Activated CD4-positive, alpha-beta T cell treated with anti-CD3 and anti-CD28 coated beads, Interleukin-2, Interleukin-6, amounts not matched to agents 100 ng/mL and 50 ng/mL, durations not matched to agents 16 hours and 8 hours (primary cell): ENCODE results near the gene MTPN.

Experiments
- DNase-seq: peaks from one replicate; pipeline ENCODE4 v3.0.0-alpha.2; 2020

MTPN gene

GRCh38 chr7:135981958-135982646 lies 4.9 kb upstream of the MTPN start:
- no peak for DNase-seq

DNA sequence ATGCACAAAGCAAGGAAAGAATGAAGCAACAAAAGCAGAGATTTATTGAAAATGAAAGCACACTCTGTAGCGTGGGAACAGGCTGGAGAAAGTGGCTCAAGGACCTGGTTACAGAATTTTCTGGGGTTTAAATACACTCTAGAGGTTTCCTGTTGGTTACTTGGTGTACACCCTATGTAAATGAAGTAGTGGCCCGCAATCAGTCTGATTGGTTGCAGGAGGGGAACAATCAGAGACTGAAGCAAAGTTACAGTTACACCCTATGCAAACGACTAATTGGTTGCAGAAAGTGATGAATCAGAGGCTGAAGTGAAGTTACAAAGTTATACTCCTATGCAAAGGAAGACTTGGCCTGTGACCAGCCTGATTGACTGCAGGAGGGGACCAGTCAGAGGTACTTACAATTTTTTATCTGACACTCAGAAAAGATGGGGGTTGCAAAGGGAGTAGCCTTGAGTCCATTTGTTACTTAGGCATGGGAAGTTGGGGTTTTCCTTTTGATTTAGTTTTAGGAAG lies 3.6 kb upstream of the MTPN start:
- DNase-seq, result peak; percentile 88

DNA sequence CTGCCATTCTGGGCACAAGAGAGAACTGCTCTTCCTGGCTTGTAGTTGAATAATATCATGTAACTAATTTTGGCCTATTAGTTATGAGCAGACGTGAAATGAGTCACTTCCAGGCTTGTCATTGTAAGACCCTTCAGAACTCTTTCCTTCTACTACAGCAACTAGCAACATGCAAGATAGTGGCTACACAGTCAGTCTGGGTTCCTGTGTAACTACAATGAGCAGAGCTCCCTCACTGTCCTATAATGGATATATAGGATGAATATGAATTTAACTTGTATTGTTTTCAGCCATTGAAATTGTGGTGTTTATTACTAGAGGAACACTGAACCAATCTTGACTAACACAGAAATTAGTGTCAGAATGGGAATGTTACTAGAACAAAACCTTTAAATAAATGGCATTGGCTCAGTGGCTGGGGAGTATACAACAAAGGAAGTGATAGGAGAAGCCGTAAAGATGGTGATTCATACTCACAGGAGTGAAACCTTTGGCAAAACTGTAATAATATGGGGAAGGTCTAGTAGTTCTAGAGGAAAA lies 2.9 kb upstream of the MTPN start:
- DNase-seq, result peak; percentile 43

- no peak for DNase-seq
These were observed 2.4 kb upstream of the MTPN start for GRCh38 chr7:135979471-135980011.

- DNase-seq, result no peak
These were observed 1.5 kb upstream of the MTPN start for GRCh38 chr7:135978624-135979023.

DNA sequence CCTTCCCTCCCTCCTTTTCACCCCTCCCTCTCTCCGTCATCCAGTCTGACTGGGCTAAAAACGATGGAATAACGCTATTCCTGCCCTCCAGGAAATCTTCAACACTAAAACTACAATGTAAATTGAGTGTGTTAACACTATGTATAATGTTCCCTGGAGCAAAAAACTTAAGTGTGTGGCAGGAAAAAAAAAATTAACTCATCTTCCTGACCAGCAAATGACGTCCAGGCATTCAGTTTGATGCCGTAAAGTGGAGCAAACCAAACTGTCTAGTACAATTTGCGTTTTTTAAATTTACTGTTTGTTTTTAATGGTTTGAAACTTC lies 545 bp upstream of the MTPN start:
- DNase-seq, result no peak

- DNase-seq, result peak; percentile 51
These were observed 700 bp downstream of the MTPN start for GRCh38 chr7:135976312-135977006.

DNA sequence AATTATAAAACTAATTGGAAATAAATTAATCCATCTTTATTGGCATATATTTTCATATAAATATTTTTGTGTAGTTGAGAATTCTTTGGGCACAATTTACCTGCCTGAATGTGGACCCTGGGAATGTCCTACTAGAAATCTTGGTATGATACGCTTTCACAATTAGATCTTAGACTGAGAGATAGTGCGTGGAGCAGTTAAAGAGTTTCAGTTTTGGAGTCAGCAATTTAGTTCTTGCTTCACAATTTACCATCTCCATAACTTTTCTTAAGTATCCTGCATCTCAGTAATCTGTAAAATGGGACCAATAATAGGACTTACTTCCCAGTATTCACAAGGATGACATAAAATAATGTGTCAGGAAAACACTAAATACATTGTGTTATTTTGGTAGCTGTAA lies 2.0 kb downstream of the MTPN start:
- no peak for DNase-seq

GRCh38 chr7:135974667-135975066 lies 2.5 kb downstream of the MTPN start:
- no peak for DNase-seq

DNA sequence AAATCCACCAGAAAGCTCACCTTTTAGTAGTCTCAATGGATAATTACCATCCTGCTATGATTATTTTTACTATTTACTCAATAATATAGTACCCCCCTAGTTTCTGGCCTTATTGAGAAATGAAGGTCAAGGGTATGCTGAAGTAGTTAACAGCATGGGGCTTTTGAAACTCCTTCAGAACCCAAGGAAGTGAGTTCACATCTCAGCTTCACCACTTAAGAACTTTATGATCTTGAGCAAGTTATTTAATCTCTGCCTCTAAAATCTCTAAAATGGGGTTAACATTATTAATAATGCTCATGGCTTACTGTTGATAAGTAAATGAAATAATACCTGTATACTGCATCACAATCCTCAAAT lies 5.8 kb downstream of the MTPN start:
- DNase-seq, result no peak

GRCh38 chr7:135970682-135971365 lies 6.3 kb downstream of the MTPN start:
- DNase-seq, result no peak

- DNase-seq, result no peak
These were observed 7.1 kb downstream of the MTPN start for GRCh38 chr7:135970045-135970444.

DNA sequence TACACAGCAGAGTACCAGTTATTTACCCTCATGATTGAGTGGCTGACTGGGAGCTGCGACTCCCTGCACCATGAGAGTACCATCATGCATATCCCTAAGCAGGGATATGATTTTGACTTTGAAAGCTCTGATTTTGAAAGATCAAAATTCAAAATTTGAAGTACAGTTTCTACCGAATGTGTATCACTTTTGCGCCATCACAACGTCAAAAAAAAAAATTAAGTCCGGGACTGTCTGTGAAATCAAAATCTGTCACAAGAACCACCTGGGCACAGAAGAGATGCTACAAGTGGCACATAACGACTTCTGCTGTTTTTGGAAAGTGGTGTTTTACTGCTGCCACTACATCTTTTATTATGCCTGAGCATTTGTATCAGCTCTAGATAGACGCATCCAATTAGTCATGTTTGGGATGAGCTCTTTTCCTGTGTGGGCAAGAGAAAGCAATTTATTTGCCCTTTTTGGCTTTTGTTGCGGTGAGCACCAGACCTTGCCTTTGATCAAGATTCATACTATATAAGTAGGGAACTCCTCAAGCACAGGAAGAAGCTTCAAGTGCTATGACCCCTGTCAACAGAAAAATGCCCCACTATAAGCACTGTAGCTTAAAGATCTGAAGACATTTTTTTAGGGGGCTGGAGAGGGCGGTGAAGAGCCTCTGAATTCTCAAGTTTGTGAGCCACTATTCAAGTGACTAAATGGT lies 10.7 kb downstream of the MTPN start:
- DNase-seq, result no peak

- DNase-seq, result no peak
These were observed 11.6 kb downstream of the MTPN start for GRCh38 chr7:135965602-135966001.

GRCh38 chr7:135964791-135965190 lies 12.4 kb downstream of the MTPN start:
- no peak for DNase-seq

- no peak for DNase-seq
These were observed 12.9 kb downstream of the MTPN start for GRCh38 chr7:135964274-135964673.

- no peak for DNase-seq
These were observed 14.4 kb downstream of the MTPN start for GRCh38 chr7:135962802-135963201.

GRCh38 chr7:135960709-135961451 lies 16.3 kb downstream of the MTPN start:
- DNase-seq, result no peak

DNA sequence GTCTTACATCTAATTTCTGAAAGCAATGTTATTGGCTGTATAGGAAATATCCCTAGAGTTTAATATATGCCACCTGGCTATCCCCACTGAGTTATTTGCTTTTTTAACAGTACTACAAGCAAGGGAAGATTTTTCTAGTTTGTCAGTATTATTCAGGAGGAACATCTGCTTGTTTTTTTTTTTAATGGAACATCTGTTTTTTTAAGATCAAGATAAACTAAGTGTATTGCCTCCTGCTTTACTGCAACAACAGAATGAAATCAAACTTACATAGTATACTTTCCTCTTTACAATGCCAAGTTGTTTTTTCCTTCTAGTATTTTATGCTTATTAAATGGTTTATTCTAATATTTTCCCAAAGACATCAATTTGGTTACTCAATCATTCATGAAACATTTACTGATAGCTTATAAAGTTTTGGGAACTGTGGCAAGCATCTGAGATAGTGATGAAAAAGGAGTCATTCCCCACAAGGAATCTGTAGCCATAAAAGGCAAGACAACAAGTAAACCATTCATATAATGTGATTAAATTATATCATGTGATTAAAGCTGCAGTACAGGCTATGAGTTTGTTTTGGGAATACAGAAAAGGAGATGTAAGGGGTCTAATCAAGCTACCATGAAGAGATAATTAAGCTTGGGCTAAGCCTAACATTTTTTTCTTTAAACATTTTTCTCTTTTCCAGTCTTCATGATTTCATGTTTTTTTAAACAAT lies 17.4 kb downstream of the MTPN start:
- no peak for DNase-seq

- no peak for DNase-seq
These were observed 19.0 kb downstream of the MTPN start for GRCh38 chr7:135958173-135958572.

DNA sequence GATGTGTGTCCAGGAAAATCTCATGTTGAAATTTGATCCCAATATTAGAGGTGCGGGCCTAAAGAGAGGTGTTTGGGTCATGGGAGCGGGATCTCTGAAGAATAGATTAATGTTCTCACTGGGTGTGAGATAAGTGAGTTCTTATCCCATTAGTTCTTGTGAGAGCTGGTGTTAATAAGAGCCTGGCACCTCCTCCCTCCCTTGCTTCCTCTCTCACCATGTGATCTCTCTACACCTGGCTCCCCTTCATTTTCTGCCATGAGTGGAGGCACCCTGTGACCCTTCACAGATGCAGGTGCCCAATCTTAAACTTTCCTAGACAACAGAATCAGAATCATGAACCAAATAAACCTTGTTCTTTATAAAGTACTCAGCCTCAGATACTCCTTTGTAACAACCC lies 19.5 kb downstream of the MTPN start:
- no peak for DNase-seq

- no peak for DNase-seq
These were observed 20.8 kb downstream of the MTPN start for GRCh38 chr7:135956393-135956792.
